Fibroblast of lung (primary cell): Measurements from ENCODE around the gene ANKS6. TPM values are rescaled to one million over a fixed set of nuclear protein-coding genes. Genes with fewer than 3 reads are reported as not detected.

Source experiments
- DNase-seq, 2 donors: peaks; one replicate each; pipeline versions ENCODE4 v3.0.0 to v3.0.0-alpha.2; 2010; ENCODE audit warnings: low read depth in 2 of 2
- H2AFZ ChIP-seq: 2 replicates; pipeline ENCODE4 v1.5.1; 2012; ENCODE audit warnings: low read length, control low read depth, inconsistent platforms
- H3K27ac ChIP-seq: 2 replicates; pipeline ENCODE4 v1.5.1; 2011; ENCODE audit warnings: low read length, control low read depth; ENCODE audit not compliant: insufficient read depth
- H3K27me3 ChIP-seq: 2 replicates; pipeline ENCODE4 v1.5.1; 2011; ENCODE audit warnings: mild to moderate bottlenecking, low read length; ENCODE audit not compliant: control insufficient read depth, insufficient read depth
- H3K36me3 ChIP-seq: 2 replicates; pipeline ENCODE4 v1.5.1; 2011; ENCODE audit warnings: low read length; ENCODE audit not compliant: control insufficient read depth, insufficient read depth
- H3K4me1 ChIP-seq: 2 replicates; pipeline ENCODE4 v1.5.1; 2011; ENCODE audit warnings: low read length; ENCODE audit not compliant: control insufficient read depth, insufficient read depth; ENCODE audit errors: extremely low read depth
- H3K4me2 ChIP-seq: 2 replicates; pipeline ENCODE4 v1.5.1; 2011; ENCODE audit warnings: low read length, control low read depth; ENCODE audit not compliant: insufficient read depth; ENCODE audit errors: extremely low read depth
- H3K4me3 ChIP-seq, 4 experiments: fragments of 200-600 bp in 1 of 4; sonication (generic) in 1 of 4; replicated peaks in 1 of 4; 2 replicates each; pipeline ENCODE4 v1.5.1; 2011 to 2016; ENCODE audit warnings: low read length in 4 of 4, low read depth in 3 of 4, mild to moderate bottlenecking in 3 of 4, control low read depth in 2 of 4, inconsistent platforms in 1 of 4, mixed read lengths in 1 of 4; ENCODE audit not compliant: insufficient read depth in 1 of 4; ENCODE audit errors: control extremely low read depth in 1 of 4
- H3K79me2 ChIP-seq: 2 replicates; pipeline ENCODE4 v1.5.1; 2012; ENCODE audit warnings: mild to moderate bottlenecking, low read length, inconsistent platforms; ENCODE audit not compliant: control insufficient read depth, insufficient read depth
- H3K9ac ChIP-seq: 2 replicates; pipeline ENCODE4 v1.5.1; 2011; ENCODE audit warnings: mild to moderate bottlenecking, low read length, control low read depth; ENCODE audit not compliant: insufficient read depth
- H3K9me3 ChIP-seq: 2 replicates; pipeline ENCODE4 v1.5.1; 2012; ENCODE audit warnings: low read depth, low read length; ENCODE audit not compliant: control insufficient read depth, insufficient read depth
- H4K20me1 ChIP-seq: 2 replicates; pipeline ENCODE4 v1.5.1; 2011; ENCODE audit warnings: low read length; ENCODE audit not compliant: control insufficient read depth, insufficient read depth; ENCODE audit errors: extremely low read depth
- EZH2 ChIP-seq: IDR thresholded peaks from 2 replicates; pipeline ENCODE4 v1.5.1; 2012; ENCODE audit warnings: low read length, control low read depth, mild to moderate bottlenecking; ENCODE audit errors: missing control alignments
- polyA plus RNA-seq, 2 donors: library from polyadenylated mRNA; depleted of rRNA in 1 of 2; stranded (reverse) in 1 of 2; unstranded in 1 of 2; fragments of >200 nt; gene quantifications; 2 replicates each; pipeline ENCODE4 v1.2.1, GENCODE V29; 2011 to 2012; ENCODE audit warnings: missing spikeins in 1 of 2
- total RNA-seq: library from RNA; depleted of rRNA; stranded (reverse); fragments of >200 nt; gene quantifications from 2 replicates; pipeline ENCODE4 v1.2.1, GENCODE V29; 2014
- TF ChIP-seq, protein P1 (sequence below), 2 donors: IDR thresholded peaks in 1 of 2; conservative IDR thresholded peaks in 1 of 2; 1 replicate in 1 of 2; 2 replicates in 1 of 2; pipeline ENCODE4 v1.5.1; 2011 to 2012; ENCODE audit warnings: low read length in 2 of 2, control low read depth in 1 of 2, inconsistent platforms in 1 of 2, low read depth in 1 of 2, mild to moderate bottlenecking in 1 of 2

Gene ANKS6
- total and polyA plus RNA-seq, 2 donors (not counting 1 experiment from before 2014, with no cell fraction given), result 7.3 to 9.6 TPM

DNA sequence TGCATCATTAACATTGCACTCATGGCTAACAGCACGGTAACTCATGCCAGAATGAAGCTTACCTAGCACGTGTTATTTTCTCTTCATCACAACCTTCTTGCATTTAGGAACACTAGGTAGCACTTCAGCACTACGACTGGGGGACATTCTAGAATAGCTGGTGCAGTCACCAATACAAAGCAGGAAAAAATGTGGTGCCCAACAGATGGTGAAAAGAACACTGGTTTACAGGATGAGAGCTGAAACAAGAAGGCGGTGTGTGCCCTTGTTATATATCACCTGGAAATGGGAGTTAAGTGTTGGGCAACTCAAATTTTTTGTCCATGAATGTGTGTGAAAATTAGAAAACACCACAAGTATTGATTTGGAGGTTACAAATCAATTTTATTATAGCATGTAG is 41.2 kb upstream of the ANKS6 start:
- Histone ChIP-seq H3K4me1 (no peaks in the 10 kb centered on the region), H4K20me1 (no peaks in the 10 kb centered on the region), H3K9me3 (no peaks in the 10 kb centered on the region), H3K79me2 (no peaks in the 10 kb centered on the region), H3K27me3 (no peaks in the 10 kb centered on the region), H3K4me2 (no peak overlapping the region), H3K27ac (no peak overlapping the region), H3K4me3 (no peak overlapping the region), H3K9ac (no peak overlapping the region), H3K36me3 (no peaks in the 10 kb centered on the region), H2AFZ (no peak overlapping the region)
- no peak for TF ChIP-seq EZH2
- TF ChIP-seq, protein P1, sequence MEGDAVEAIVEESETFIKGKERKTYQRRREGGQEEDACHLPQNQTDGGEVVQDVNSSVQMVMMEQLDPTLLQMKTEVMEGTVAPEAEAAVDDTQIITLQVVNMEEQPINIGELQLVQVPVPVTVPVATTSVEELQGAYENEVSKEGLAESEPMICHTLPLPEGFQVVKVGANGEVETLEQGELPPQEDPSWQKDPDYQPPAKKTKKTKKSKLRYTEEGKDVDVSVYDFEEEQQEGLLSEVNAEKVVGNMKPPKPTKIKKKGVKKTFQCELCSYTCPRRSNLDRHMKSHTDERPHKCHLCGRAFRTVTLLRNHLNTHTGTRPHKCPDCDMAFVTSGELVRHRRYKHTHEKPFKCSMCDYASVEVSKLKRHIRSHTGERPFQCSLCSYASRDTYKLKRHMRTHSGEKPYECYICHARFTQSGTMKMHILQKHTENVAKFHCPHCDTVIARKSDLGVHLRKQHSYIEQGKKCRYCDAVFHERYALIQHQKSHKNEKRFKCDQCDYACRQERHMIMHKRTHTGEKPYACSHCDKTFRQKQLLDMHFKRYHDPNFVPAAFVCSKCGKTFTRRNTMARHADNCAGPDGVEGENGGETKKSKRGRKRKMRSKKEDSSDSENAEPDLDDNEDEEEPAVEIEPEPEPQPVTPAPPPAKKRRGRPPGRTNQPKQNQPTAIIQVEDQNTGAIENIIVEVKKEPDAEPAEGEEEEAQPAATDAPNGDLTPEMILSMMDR (conservative IDR thresholded peaks at IDR 0.05 in 1 of 2, IDR thresholded peaks at IDR 0.05 in 1 of 2; ENCODE audit: low read depth in 1 of 2, low read length in 2 of 2), result no peak
- no peak for DNase-seq

DNA sequence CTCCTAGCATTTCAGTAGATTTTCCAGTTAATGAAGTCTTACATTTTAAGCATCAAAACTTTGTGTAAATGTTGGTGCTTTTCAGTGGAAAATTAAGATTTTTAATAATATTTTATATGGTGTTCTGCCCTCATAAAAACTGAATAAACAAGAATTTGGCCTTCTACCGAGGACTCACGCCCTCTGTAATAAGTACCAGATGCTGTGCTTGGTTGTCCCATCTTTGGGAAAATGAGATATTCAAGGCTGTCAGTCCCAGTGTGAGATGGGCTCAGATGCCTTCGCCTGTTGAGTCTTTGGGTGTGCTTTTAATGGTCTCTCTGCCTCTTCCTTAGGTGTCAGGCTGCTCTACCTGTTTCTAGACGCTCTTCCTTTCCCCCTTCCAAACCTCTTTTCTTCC is 39.9 kb upstream of the ANKS6 start:
- Histone ChIP-seq H3K79me2 (no peaks in the 10 kb centered on the region), H3K27ac (no peak overlapping the region), H3K9ac (no peak overlapping the region), H2AFZ (no peak overlapping the region), H3K27me3 (no peaks in the 10 kb centered on the region), H3K9me3 (no peaks in the 10 kb centered on the region), H3K4me1 (no peaks in the 10 kb centered on the region), H3K4me2 (no peak overlapping the region), H3K4me3 (no peak overlapping the region), H4K20me1 (no peaks in the 10 kb centered on the region), H3K36me3 (no peaks in the 10 kb centered on the region)
- no peak for DNase-seq
- no peak for TF ChIP-seq EZH2
- TF ChIP-seq, protein P1 (conservative IDR thresholded peaks at IDR 0.05 in 1 of 2, IDR thresholded peaks at IDR 0.05 in 1 of 2; ENCODE audit: low read depth in 1 of 2, low read length in 2 of 2), result no peak

DNA sequence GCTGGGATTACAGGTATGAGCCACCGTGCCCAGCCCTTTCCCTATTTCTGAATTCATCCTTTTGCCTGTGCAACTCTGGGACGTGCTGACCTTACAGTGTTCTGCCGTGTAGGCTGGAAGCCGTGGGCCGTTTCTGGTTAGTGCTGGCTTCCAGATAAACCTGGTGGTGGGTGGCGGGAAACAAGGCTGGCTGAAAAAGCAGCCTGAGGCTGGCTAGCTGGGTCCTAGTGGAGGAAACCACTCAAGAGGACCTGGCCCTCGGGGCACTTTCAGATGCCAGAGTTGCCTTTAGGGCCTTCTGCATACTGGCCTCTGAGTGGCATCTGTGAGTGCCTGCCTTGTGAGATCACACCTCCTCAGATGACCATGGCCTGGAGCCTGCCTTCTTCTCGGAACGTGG is 38.0 kb upstream of the ANKS6 start:
- H3K79me2 ChIP-seq, result no peaks in the 10 kb centered on the region
- no peak overlapping the region for H3K4me2 ChIP-seq
- TF ChIP-seq, protein P1 (conservative IDR thresholded peaks at IDR 0.05 in 1 of 2, IDR thresholded peaks at IDR 0.05 in 1 of 2; ENCODE audit: low read depth in 1 of 2, low read length in 2 of 2), result no peak
- TF ChIP-seq EZH2, result no peak
- no peak overlapping the region for H3K9ac ChIP-seq
- H3K9me3 ChIP-seq, result no peaks in the 10 kb centered on the region
- H3K4me3 ChIP-seq, result no peak overlapping the region
- no peaks in the 10 kb centered on the region for H3K27me3 ChIP-seq
- H3K27ac ChIP-seq, result no peak overlapping the region
- no peaks in the 10 kb centered on the region for H4K20me1 ChIP-seq
- no peaks in the 10 kb centered on the region for H3K4me1 ChIP-seq
- no peak overlapping the region for H2AFZ ChIP-seq
- DNase-seq, result no peak
- no peaks in the 10 kb centered on the region for H3K36me3 ChIP-seq
